GM21825 (cell line): ENCODE measurements around the gene RALBP1.

Experiments used
- ATAC-seq: cut with Tn5 transposase; IDR thresholded peaks from one replicate; pipeline ENCODE4 v1.9.1; 2021; ENCODE audit warnings: mild to moderate bottlenecking, moderate library complexity; ENCODE audit not compliant: unreplicated experiment

Gene RALBP1

GRCh38 chr18:9546468-9546867, 71.2 kb downstream of the RALBP1 start:
- no peak for ATAC-seq

DNA sequence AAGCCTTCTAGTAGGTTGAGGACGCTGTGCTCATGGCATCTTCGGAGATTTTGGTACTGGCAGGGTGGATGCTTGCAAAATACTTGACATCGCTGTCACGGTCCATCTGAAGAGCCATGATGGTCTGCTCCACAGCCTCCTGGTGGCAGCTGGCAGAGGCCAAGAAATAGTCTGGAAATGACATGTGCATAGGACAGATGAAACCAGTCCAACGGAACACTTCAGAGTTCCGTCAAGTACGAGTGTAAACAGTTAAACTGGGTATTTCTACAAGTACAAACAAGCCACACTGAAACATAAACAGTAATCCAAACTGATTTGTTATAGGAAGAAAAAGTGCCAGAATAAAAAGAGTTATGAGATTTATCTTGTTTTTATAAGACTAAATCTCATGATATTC, 72.5 kb downstream of the RALBP1 start:
- ATAC-seq = no peak

DNA sequence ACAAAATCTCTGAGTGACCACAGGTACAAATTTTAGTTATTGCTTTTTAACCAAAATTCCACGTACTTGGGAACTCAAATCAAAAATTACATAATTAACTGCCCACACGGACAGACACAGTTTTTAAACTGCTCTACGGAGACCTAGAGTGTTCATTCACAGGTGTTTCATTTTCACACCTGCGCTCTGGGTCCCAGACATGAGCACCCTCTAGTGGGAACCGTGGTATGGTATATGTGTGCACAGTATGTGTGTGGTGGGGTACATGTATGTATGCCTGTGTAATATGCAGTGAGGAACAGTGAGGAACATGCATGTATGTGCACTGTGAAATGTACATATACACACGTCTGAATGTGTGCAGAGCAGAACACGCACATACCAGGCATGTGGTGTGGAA, 74.1 kb downstream of the RALBP1 start:
- ATAC-seq = no peak

- ATAC-seq = no peak
Observed at GRCh38 chr18:9550429-9550828, 75.1 kb downstream of the RALBP1 start.

DNA sequence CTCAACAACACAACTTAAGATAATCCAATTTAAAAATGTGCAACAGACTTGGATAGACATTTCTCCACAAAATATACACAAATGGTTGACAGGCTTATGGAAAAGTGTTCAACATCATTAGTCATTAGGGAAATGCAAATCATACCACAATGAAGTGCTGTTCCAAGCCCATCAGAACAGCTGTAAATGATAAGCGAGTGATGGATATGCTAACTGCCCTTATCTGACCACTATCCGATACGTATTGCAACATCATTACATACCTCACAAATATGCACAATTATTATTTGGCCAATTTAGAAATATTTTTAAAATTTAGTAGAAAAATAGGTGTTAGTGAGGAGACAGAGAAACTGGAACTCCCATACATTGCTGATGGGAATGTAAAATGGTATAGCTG, 76.9 kb downstream of the RALBP1 start:
- ATAC-seq = no peak

DNA sequence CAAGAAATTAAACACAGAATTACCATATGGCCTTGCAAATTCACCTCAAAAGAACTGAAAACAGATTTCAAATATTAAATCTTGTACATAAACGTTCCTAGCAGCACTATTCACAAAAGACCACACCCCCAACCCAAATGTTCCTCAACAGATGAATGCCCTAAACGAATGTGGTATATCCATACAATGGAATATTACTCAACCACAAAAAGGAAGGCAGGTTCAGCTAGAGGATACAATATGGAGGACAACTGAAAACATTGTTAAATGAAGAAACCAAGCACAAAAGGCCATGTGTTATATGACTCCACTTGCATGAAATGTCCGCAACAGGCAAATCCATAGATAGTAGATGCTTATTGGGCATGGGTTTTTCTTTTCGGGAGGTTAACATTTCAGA, 77.3 kb downstream of the RALBP1 start:
- no peak for ATAC-seq

DNA sequence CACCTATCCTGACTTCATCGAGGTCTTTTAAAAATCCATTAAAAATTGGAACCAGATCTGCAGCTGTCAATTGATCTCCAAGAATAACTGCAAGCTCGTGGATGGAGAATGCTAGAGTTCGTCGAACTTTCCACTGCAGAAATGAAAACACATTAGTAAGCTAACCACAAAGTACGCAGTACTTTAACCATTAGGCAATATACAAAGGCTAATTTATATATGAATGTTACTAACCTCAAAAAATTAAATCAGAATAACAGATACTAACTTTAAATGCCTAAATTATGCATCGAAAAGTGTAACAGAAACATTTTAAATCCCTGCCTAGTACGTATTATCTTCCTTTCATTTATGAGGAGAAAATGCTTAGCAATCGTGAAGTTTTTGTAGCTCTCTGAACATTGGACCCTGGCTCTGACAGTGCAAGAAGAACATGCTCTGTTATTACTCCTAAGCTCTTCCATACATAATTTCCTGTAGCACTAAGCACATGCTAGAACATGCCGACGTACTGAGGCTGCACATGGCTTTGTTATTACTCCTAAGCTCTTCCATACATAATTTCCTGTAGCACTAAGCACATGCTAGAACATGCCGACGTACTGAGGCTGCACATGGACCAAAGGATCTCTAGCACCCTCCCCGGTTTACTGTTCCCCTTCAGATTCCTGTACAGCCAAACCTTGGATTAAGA, 82.1 kb downstream of the RALBP1 start:
- no peak for ATAC-seq

DNA sequence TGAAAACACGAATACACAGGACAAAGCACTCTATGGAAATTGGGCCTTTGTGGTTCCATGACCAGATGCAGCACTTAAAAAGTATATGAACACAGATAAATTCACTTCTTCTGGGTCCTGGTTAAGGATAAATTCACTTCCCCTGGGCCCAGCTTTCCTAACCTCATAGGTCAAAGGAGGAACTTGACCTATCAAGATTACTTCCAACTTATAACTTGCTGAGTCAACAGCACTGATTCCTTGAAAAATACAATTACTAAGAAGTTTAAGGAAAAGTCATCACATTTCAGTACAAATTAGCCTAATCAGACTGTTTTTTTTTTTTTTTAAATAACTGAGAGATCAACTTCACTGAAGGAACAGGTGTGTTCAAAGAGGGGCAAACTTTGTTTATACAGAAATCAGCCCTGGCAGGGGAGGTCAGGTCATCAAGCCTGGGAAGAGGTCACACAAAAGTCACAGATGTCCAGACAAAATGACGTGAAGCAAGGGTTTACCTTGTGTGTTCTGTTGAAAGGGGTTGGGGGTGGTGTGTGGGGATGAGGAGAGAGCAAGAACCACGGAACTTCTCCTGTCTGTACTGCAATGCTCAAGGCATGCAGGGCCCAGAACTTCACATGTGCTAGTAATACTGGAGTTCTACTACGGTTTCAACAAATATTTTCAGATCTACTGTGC, 83.2 kb downstream of the RALBP1 start:
- ATAC-seq = no peak

DNA sequence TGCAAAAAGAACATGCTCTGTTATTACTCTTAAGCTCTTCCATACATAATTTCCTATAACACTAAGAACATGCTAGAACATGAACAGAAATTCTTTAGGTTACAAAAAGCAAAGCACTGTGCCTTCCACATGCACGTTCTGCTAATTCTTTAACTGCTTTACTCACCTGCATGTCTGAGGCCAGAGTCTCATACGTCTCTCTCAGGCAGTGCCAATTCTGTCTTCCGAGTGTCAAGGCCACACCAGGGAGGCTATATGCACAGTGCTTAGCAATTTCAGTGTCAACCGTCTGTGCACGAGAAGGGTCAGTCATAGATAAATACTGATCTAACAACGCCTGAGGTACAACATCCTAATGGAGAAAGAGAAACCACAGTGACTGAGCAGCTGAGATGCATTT, 83.9 kb downstream of the RALBP1 start:
- ATAC-seq = no peak

DNA sequence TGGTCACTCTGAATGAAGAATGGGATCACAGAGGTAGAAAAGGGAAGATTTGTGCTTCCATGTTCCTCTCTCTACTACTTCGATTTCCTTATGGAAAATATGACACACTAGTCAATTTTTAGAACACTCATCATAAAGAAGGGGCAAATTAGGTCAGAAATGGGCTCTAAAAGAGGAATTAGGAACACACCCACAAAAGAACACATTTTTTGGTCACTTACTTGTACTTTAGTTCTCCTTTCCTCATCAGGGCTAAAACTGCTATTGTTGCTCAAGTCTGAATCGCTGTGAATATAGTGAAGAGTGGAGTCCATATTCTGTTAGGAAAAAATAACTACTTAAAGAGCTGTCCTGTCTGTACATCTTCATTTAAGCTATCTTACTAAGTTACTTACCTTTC, 86.4 kb downstream of the RALBP1 start:
- no peak for ATAC-seq

DNA sequence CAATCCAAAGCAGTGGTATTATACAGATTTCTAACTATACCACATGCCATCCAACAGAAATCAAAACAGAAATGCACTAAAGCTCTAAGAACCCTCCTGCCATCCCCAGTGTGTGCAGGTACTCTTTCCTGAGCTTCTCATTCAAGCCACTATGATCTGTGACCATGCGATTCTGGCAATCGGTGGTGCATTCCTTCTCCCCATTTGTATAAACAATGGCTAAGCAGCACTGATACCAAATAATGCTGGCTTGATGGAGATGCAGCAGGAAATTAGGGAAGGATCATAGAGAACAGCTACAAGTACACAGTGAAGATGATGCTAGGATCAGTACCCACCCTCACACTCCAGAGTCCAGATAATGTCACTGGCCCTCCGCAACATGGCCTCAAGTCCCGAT, 87.3 kb downstream of the RALBP1 start:
- no peak for ATAC-seq

DNA sequence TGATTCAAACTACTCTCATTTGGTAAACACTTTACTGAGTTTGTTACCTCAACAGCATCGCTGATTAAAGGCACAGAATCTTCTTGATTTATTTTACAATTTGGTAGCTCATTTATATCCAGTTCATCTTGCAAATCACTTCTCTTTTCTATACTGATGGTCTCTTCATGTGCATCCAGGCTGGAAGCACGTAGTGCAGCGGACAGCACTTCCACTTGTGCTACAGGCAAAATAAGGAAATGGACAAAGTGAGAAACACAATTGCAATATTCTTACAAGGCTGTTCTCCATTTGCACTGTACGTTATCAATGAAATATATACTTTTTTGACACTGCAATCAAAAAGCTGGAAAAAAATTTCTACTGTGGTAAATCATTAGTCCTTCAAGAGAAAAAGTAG, 88.0 kb downstream of the RALBP1 start:
- no peak for ATAC-seq

GRCh38 chr18:9565407-9565806, 90.1 kb downstream of the RALBP1 start:
- no peak for ATAC-seq

- no peak for ATAC-seq
Observed at GRCh38 chr18:9568186-9568585, 92.9 kb downstream of the RALBP1 start.

- no peak for ATAC-seq
Observed at GRCh38 chr18:9569178-9569577, 93.9 kb downstream of the RALBP1 start.

DNA sequence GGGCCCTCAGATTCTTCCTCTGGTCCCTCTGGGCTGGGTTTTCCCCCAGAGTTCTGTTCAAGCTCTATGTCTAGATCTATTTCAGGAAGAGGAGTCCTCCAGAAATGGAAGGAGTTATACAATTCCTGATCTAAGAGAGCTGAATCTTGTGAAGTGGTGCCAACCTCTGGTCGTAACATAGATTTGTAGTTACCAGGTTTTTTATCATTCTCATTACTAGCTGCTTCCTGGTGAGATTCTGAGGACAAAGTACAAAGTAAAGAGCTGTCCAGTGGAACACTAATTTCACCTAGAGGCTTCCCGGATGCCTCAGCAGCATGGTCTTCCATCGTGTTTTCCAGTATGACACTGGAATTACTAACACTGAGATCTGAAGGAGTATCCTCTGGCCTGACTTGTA, 94.9 kb downstream of the RALBP1 start:
- no peak for ATAC-seq

DNA sequence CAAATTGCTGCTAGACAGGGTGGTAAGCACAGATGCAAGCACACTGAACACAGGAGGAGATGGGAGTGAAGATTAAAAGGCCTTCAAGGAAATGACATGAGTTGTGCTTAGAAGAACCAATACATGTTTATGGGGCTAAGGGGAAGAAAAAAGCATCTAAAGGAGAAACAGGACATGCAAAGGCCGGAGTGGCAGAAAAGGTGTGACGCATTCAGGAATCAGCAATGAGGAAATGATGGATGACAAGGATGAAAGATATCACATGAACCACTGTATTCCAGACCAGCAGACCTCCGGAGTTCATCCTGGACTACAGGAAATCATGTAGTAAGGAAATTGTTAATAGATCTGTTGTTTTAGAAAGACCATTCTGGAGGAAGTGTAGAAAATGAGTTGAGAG, 96.2 kb downstream of the RALBP1 start:
- no peak for ATAC-seq

DNA sequence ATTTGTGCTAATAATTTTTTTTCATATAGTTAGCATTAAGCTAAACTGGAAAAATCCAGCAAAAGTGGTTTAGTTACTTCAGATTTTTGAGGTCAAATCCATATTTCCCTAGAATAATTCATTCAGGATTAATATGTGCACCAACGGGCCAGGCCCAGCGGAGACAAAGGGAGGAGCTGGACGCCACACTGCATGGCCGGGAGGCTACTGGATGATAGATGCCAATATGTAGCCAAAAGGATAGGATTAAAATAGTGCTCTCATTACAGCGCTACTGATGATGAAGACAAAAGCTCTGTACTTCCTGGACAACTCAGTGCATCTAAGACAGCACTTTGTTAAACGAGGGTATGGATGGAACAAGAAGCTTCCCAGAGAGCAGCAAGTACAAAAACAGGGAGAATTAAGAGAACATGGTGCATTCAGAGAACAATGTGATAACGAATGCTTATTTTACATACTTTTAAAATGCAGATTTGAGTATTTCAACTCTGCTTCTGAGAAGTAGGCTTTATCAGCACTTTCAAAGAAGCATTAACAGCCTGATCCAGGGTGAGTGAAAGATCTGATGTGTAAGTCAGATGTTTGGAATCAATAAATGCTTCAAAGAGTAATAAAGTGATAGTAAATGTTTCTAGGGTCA, 99.3 kb downstream of the RALBP1 start:
- ATAC-seq = no peak

- no peak for ATAC-seq
Observed at GRCh38 chr18:9575558-9575957, 100.2 kb downstream of the RALBP1 start.

GRCh38 chr18:9577361-9577760, 102.0 kb downstream of the RALBP1 start:
- ATAC-seq = no peak

- no peak for ATAC-seq
Observed at GRCh38 chr18:9578306-9578705, 103.0 kb downstream of the RALBP1 start.

DNA sequence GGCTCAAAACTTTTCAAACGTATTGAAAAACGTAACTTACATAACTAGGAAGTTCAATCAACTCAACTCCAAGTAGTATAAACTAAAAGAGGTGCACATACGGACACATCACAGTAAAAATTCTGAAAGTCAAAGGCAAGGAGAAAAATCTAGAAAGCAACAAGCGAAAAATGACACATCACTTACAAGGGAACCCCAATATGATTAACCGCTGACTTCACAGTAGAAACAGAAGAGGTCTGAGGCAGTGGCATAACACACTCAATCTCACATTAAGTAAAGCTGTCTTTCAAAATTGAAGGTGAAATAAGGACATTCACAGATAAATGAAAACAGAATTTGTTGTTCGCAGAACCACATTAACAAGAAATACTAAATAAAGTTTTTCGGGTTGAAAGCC, 106.4 kb downstream of the RALBP1 start:
- no peak for ATAC-seq
